Bronchial epithelial cell (primary cell): Measurements from ENCODE around the gene NLN. TPM values are rescaled to one million over a fixed set of nuclear protein-coding genes. Genes with fewer than 3 reads are reported as not detected.

ENCODE experiments used
- DNase-seq: peaks from one replicate; pipeline ENCODE4 v3.0.0-alpha.2; 2010; ENCODE audit warnings: low read depth
- FAIRE-seq: peaks from 2 replicates; lab custom pipeline; 2011; peaks lifted over from hg19 to GRCh38; lab: Jason Lieb, UNC
- H3K27me3 ChIP-seq: 2 replicates; pipeline ENCODE4 v1.5.1; 2011; ENCODE audit warnings: low read length; ENCODE audit not compliant: control insufficient read depth, insufficient read depth
- H3K36me3 ChIP-seq: 2 replicates; pipeline ENCODE4 v1.5.1; 2011; ENCODE audit warnings: low read length; ENCODE audit not compliant: control insufficient read depth, insufficient read depth
- H3K4me3 ChIP-seq: 2 replicates; pipeline ENCODE4 v1.5.1; 2011; ENCODE audit warnings: mild to moderate bottlenecking, low read depth, low read length, control low read depth
- total RNA-seq: library from RNA; depleted of rRNA; stranded (reverse); fragments of >200 nt; gene quantifications from 2 replicates; pipeline ENCODE4 v1.2.1, GENCODE V29; 2014
- TF ChIP-seq, protein P1 (sequence below): IDR thresholded peaks from 2 replicates; pipeline ENCODE4 v1.5.1; 2011; ENCODE audit warnings: mild to moderate bottlenecking, moderate library complexity, low read length, control low read depth, inconsistent platforms; ENCODE audit not compliant: insufficient read depth, severe bottlenecking

The NLN gene
- total RNA-seq, 1 donor from 2014 or later = 40.3 TPM

DNA sequence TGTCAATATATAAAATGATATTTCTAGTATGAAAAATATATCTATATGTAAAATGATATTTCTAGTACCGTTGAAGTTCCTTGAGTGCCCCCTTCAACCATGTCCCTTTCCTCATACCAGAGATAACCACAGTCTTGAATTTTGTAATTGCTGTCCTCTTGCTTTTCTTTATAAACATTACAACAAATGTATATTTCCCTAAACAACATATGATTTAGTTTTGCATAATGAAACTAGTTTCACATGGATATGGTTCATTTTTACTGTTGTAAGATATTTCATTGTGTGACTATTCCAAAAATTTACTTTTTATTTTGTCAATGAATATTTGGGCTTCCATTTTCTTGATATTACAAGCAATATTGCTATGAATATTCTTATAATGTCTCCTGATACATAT is 14.0 kb downstream of the NLN start:
- no peak for DNase-seq
- H3K36me3 ChIP-seq = no peaks in the 10 kb centered on the region
- TF ChIP-seq, protein P1, sequence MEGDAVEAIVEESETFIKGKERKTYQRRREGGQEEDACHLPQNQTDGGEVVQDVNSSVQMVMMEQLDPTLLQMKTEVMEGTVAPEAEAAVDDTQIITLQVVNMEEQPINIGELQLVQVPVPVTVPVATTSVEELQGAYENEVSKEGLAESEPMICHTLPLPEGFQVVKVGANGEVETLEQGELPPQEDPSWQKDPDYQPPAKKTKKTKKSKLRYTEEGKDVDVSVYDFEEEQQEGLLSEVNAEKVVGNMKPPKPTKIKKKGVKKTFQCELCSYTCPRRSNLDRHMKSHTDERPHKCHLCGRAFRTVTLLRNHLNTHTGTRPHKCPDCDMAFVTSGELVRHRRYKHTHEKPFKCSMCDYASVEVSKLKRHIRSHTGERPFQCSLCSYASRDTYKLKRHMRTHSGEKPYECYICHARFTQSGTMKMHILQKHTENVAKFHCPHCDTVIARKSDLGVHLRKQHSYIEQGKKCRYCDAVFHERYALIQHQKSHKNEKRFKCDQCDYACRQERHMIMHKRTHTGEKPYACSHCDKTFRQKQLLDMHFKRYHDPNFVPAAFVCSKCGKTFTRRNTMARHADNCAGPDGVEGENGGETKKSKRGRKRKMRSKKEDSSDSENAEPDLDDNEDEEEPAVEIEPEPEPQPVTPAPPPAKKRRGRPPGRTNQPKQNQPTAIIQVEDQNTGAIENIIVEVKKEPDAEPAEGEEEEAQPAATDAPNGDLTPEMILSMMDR = no peak
- no peak overlapping the region for H3K4me3 ChIP-seq
- no peaks in the 10 kb centered on the region for H3K27me3 ChIP-seq
- no peak for FAIRE-seq

DNA sequence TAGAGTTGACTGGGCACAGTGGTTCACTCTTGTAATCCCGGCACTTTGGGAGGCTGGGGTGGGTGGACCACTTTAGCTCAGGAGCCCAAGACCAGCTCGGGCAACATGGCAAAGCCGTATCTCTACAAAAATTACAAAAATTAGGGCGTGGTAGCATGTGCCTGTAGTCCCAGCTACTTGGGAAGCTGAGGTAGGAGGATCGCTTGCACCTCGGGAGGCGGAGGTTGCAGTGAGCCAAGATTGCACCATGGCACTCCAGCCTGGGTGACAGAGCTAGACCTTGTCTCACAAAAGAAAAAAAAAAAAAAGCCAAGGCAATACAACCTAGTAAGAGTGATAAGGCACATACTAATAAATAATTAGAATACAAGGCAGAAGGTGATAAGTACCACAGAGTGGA is 15.8 kb downstream of the NLN start:
- no peak overlapping the region for H3K4me3 ChIP-seq
- H3K36me3 ChIP-seq = no peaks in the 10 kb centered on the region
- no peaks in the 10 kb centered on the region for H3K27me3 ChIP-seq
- no peak for FAIRE-seq
- TF ChIP-seq, protein P1 = no peak
- no peak for DNase-seq

DNA sequence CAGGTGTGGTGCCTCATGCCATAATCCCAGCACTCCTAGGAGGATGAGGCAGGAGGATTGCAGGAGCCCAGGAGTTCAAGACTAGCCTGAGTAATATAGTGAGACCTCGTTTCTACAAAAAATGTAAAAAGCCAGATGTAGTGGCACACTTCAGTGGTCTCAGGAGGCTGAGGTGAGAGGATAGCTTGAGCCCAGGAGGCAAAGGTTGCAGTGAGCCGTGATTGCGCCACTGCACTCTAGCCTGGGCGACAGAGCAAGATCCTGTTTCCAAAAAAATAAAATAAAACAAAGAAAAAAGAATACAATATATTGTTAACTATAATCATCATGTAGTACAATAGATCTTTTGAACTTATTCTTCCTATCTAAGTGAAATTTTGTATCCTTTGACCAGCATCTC is 16.3 kb downstream of the NLN start:
- Histone ChIP-seq H3K36me3 (no peaks in the 10 kb centered on the region), H3K27me3 (no peaks in the 10 kb centered on the region), H3K4me3 (no peak overlapping the region)
- TF ChIP-seq, protein P1 = no peak
- FAIRE-seq = no peak
- DNase-seq = no peak

DNA sequence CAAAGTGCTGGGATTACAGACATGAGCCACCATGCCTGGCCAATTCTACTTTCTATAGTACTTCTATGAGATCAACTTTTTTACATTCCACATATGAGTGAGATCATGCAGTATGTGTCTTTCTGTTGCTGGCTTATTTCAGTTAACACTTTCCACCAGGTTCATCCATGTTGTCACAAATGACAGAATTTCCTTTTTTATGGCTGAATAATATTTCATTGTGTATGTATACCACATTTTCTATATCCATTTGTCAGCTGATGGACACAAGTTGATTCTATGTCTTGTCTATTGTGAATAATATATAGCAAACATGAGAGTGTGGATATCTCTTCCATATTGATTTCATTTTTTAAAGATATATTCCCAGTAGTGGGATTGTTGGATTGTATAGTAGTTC is 17.2 kb downstream of the NLN start:
- Histone ChIP-seq H3K27me3 (no peaks in the 10 kb centered on the region), H3K4me3 (no peak overlapping the region), H3K36me3 (no peaks in the 10 kb centered on the region)
- TF ChIP-seq, protein P1 = no peak
- DNase-seq (no peak), FAIRE-seq (no peak)

DNA sequence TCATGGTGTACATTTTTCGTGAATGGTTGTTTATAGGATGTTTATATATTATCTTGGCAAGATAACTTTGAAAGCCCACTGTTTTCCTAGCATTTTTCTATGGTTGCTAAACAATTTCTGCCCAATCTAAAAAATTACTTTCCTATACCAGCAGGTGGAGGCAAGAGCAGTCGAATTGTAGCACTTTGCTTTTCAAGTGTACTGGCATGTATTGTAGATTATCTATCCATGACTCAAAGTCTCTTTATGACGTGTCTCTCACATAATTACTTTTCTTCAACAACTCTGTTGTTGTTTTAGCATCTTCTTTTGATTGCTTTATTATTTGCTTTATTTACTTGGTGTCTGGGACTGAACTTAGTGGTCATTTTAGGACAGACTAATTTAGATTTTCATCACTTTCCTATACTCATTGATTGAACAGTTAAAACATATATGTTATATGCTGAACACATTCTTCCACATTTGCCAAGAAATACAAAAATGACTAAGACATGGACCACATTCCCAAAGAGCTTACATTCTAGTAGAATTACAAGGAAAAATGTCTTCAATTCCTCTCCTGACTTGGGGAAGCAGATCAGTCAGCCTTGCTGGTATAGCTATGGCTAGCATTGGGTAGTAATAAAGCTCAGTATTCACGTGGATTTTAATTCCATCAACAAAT is 20.7 kb downstream of the NLN start:
- H3K36me3 ChIP-seq = no peaks in the 10 kb centered on the region
- no peaks in the 10 kb centered on the region for H3K27me3 ChIP-seq
- FAIRE-seq (no peak), DNase-seq (peak; percentile 85)
- TF ChIP-seq, protein P1 = peak; percentile 54
- no peak overlapping the region for H3K4me3 ChIP-seq
